Lung (tissue), 12 donors: ENCODE results near the gene NTRK2. TPM values are rescaled to one million over a fixed set of nuclear protein-coding genes. Genes with fewer than 3 reads are reported as not detected.

ENCODE experiments used
- ATAC-seq: fragments of 200-7000 bp; cut with Tn5 transposase; one replicate; pipeline ENCODE4 v1.9.1; 2020; ENCODE audit warnings: moderate number of reproducible peaks; ENCODE audit not compliant: insufficient read depth, low FRiP score
- DNase-seq, 3 donors: peaks; one replicate each; pipeline ENCODE4 v3.0.0-alpha.2; 2013 to 2017
- H3K27ac ChIP-seq, 2 donors: one replicate each; pipeline ENCODE4 v1.5.1; 2013; ENCODE audit warnings: mild to moderate bottlenecking in 2 of 2, moderate library complexity in 2 of 2, control low read depth in 1 of 2, inconsistent platforms in 1 of 2, low read depth in 1 of 2, low read length in 1 of 2
- H3K27me3 ChIP-seq, 3 donors: one replicate each; pipeline ENCODE4 v1.5.1; 2013; ENCODE audit warnings: low read length in 2 of 3; ENCODE audit not compliant: control insufficient read depth in 3 of 3, insufficient read depth in 3 of 3
- H3K36me3 ChIP-seq, 4 donors: one replicate each; pipeline ENCODE4 v1.5.1; 2013; ENCODE audit warnings: low read length in 4 of 4, mild to moderate bottlenecking in 1 of 4, moderate library complexity in 1 of 4; ENCODE audit not compliant: control insufficient read depth in 4 of 4, insufficient read depth in 4 of 4
- H3K4me1 ChIP-seq, 5 donors: one replicate each; pipeline ENCODE4 v1.5.1; 2013; ENCODE audit warnings: low read length in 5 of 5, mild to moderate bottlenecking in 2 of 5, moderate library complexity in 1 of 5; ENCODE audit not compliant: control insufficient read depth in 5 of 5, insufficient read depth in 5 of 5
- H3K4me3 ChIP-seq: one replicate; pipeline ENCODE4 v1.5.1; 2013; ENCODE audit warnings: mild to moderate bottlenecking, control low read depth, moderate library complexity
- H3K9ac ChIP-seq, 2 donors: one replicate each; pipeline ENCODE4 v1.5.1; 2013; ENCODE audit warnings: low read length in 2 of 2, control low read depth in 1 of 2; ENCODE audit not compliant: insufficient read depth in 1 of 2
- H3K9me3 ChIP-seq, 4 donors: one replicate each; pipeline ENCODE4 v1.5.1; 2013; ENCODE audit warnings: low read length in 3 of 4, mild to moderate bottlenecking in 1 of 4, moderate library complexity in 1 of 4; ENCODE audit not compliant: control insufficient read depth in 4 of 4, insufficient read depth in 3 of 4
- WGBS, 2 donors: extraction: QIAGEN DNeasy Blood & Tissue Kit; methylation state at CpG; one replicate each; pipeline ENCODE4 v1.1.7; 2013; 5-methylcytosine and 5-hydroxymethylcytosine counted together
- polyA plus RNA-seq, 2 donors: library from polyadenylated mRNA; stranded (reverse); fragments of 200-250 nt; gene quantifications; one replicate each; pipeline ENCODE4 v1.2.1, GENCODE V29; 2013
- total RNA-seq, 2 donors: library from RNA; depleted of rRNA in 1 of 2; stranded (reverse); fragments of >200 nt in 1 of 2; gene quantifications; one replicate each; pipeline ENCODE4 v1.2.1, GENCODE V29; 2014 to 2021
- TF ChIP-seq, protein P1 (sequence below): IDR thresholded peaks from 2 replicates; pipeline ENCODE4 v1.5.1; 2012; ENCODE audit warnings: mild to moderate bottlenecking; ENCODE audit errors: control extremely low read depth, extremely low read depth
- donor health status: control.
- donor health status: control.
- donor health status: Bipolar disorder and iron deficiency.
- donor health status: healthy.
- donor health status: DM: yes; HTN: yes; CAD: no.

The NTRK2 gene
- total and polyA plus RNA-seq, 4 donors = 0.33 to 14.4 (median 3.3) TPM

DNA sequence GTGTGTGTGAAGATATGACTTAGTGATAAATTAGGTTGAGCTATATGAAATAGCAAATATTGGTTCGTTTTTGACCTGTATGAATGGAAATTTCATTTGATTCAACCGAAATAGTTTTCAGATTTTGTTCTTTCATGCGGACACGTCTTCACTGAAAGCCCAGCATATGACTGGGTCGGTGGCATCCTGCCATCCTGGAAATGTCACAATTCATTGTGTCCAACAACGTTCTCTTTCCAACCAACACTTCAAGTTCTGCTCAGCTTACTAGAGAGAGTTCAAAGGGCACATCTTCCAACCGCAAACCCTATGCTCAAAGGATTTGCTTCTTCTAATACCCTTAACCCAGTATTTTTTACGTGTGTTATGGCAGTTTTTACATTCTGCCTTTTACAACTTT lies 252.5 kb downstream of the NTRK2 start:
- Histone ChIP-seq H3K27me3 (peaks cover 0 to 79% (median 60%) of the 10 kb centered on the region in 3 donors), H3K36me3 (no peaks in the 10 kb centered on the region), H3K4me3 (no peak overlapping the region), H3K4me1 (peaks cover 0 to 7% (median 0%) of the 10 kb centered on the region in 5 donors), H3K27ac (no peak overlapping the region), H3K9me3 (no peaks in the 10 kb centered on the region), H3K9ac (no peak overlapping the region)
- ATAC-seq (no peak), DNase-seq (no peak)
- 79 to 81% methylated on average over 8 of the region's 8 CpGs for WGBS, 2 donors
- TF ChIP-seq, protein P1, sequence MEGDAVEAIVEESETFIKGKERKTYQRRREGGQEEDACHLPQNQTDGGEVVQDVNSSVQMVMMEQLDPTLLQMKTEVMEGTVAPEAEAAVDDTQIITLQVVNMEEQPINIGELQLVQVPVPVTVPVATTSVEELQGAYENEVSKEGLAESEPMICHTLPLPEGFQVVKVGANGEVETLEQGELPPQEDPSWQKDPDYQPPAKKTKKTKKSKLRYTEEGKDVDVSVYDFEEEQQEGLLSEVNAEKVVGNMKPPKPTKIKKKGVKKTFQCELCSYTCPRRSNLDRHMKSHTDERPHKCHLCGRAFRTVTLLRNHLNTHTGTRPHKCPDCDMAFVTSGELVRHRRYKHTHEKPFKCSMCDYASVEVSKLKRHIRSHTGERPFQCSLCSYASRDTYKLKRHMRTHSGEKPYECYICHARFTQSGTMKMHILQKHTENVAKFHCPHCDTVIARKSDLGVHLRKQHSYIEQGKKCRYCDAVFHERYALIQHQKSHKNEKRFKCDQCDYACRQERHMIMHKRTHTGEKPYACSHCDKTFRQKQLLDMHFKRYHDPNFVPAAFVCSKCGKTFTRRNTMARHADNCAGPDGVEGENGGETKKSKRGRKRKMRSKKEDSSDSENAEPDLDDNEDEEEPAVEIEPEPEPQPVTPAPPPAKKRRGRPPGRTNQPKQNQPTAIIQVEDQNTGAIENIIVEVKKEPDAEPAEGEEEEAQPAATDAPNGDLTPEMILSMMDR = no peak

DNA sequence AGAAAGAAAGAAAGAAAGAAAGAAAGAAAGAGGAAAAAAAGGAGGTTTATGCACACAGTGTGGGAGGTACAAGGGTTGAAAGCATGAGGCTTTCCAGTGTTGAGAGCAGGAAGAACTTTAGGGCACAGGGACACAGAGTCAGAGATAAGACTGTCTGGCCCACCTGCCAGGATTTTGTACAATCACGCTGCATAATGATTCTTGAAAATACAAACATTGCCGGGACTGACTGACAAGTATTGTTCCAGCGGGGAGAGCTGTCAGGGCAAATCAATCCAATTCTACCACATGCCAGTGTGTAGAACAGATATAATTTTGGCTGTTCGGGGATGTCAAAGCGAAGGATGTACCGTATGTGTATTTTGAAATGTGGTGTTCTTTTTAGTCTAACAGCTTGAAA lies 254.7 kb downstream of the NTRK2 start:
- Histone ChIP-seq H3K27me3 (peaks cover 0 to 68% (median 53%) of the 10 kb centered on the region in 3 donors), H3K4me1 (peaks cover 0 to 1% (median 0%) of the 10 kb centered on the region in 5 donors), H3K9me3 (no peaks in the 10 kb centered on the region), H3K4me3 (no peak overlapping the region), H3K36me3 (no peaks in the 10 kb centered on the region), H3K27ac (no peak overlapping the region), H3K9ac (no peak overlapping the region)
- 66 to 69% methylated on average over 6 of the region's 6 CpGs for WGBS, 2 donors
- no peak for ATAC-seq
- no peak for DNase-seq
- TF ChIP-seq, protein P1 = no peak

DNA sequence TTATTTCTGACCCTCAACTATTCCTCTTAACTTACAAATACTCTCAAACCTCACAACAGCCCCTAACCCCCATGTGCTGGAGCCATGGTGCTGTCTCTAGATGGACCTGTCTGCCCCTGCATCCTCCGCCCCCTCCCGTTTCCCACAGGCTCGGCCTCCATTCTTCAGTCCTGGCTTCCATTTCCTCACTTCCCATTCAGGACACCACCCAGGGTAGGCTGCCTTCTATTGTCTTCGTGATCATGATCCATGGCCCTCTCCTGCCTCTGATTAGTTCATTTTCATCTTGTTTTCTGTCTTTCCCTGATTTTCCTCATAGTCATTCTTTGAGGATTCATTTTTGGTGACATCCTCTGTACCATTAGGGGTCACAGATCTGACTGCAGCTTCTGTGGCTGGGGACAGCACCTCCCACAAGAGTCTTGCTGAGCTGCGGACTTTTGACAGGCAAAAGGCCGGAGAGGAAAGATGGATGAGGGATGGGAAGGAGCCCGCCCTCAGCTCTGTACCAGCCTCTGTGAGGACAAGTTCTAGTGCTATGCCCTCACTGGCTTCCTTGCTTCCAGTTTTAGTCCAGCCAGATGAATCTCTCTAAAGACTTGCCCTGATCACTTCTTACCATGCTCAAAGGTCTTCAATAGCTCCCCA lies 255.8 kb downstream of the NTRK2 start:
- ATAC-seq (no peak), DNase-seq (no peak)
- no peak overlapping the region for H3K9ac ChIP-seq
- peaks cover 0 to 64% (median 50%) of the 10 kb centered on the region in 3 donors for H3K27me3 ChIP-seq
- 83 to 86% methylated on average over 7 of the region's 7 CpGs for WGBS, 2 donors
- no peaks in the 10 kb centered on the region for H3K9me3 ChIP-seq
- H3K36me3 ChIP-seq = no peaks in the 10 kb centered on the region
- no peak overlapping the region for H3K4me3 ChIP-seq
- TF ChIP-seq, protein P1 = no peak
- no peak overlapping the region for H3K27ac ChIP-seq
- peaks cover 0 to 1% (median 0%) of the 10 kb centered on the region in 5 donors for H3K4me1 ChIP-seq
